NB4 (cell line): ENCODE results near the gene ELMOD1.
"Not testable (repeated sequence)": the region's sequence is repeated elsewhere in the genome, so short reads cannot be mapped to it uniquely, and the experiment has no call there.

Experiments
- DNase-seq: peaks from one replicate; pipeline ENCODE4 v3.0.0; 2010; ENCODE audit warnings: low read depth
- H3K4me3 ChIP-seq: one replicate; pipeline ENCODE4 v1.5.1; 2011; ENCODE audit warnings: mild to moderate bottlenecking, low read depth, low read length, moderate library complexity
- MYC ChIP-seq: IDR thresholded peaks from 2 replicates; pipeline ENCODE4 v1.6.1; 2011; ENCODE audit warnings: low read depth, low read length
- POLR2A ChIP-seq: IDR thresholded peaks from 2 replicates; pipeline ENCODE4 v1.6.1; 2011; ENCODE audit warnings: mild to moderate bottlenecking; ENCODE audit not compliant: insufficient read length; ENCODE audit errors: extremely low read depth
- TF ChIP-seq, protein P1 (sequence below): IDR thresholded peaks from 2 replicates; pipeline ENCODE4 v1.6.1; 2011; ENCODE audit warnings: low read depth, low read length
- TF ChIP-seq, protein P2 (sequence below): IDR thresholded peaks from one replicate; pipeline ENCODE4 v1.5.1; 2012; ENCODE audit warnings: low read depth, low read length

Gene ELMOD1

DNA sequence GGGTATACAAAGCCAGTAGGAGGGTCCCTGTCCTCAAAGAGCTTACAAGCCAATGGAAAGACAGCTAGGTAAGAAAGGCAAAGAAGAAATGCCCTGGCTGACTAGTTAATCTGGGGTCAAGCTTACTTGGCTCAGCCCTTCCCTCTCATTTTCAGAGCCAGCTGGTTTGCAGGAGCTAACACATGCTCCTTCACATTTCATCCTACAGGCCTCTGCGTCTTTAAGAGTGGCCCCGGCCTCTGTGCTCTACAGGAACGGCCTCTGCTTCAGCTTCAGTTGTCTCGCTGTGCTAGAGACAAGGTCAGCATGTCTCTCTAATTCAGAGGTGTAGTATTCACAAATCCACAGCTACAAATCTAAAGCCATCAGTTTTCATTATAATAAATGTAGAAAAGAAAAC lies 40.6 kb upstream of the ELMOD1 start:
- no peak overlapping the region for H3K4me3 ChIP-seq
- TF ChIP-seq, protein P1, sequence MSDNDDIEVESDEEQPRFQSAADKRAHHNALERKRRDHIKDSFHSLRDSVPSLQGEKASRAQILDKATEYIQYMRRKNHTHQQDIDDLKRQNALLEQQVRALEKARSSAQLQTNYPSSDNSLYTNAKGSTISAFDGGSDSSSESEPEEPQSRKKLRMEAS = no peak
- TF ChIP-seq MYC (no peak), POLR2A (no peak)
- TF ChIP-seq, protein P2, sequence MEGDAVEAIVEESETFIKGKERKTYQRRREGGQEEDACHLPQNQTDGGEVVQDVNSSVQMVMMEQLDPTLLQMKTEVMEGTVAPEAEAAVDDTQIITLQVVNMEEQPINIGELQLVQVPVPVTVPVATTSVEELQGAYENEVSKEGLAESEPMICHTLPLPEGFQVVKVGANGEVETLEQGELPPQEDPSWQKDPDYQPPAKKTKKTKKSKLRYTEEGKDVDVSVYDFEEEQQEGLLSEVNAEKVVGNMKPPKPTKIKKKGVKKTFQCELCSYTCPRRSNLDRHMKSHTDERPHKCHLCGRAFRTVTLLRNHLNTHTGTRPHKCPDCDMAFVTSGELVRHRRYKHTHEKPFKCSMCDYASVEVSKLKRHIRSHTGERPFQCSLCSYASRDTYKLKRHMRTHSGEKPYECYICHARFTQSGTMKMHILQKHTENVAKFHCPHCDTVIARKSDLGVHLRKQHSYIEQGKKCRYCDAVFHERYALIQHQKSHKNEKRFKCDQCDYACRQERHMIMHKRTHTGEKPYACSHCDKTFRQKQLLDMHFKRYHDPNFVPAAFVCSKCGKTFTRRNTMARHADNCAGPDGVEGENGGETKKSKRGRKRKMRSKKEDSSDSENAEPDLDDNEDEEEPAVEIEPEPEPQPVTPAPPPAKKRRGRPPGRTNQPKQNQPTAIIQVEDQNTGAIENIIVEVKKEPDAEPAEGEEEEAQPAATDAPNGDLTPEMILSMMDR = no peak
- no peak for DNase-seq

DNA sequence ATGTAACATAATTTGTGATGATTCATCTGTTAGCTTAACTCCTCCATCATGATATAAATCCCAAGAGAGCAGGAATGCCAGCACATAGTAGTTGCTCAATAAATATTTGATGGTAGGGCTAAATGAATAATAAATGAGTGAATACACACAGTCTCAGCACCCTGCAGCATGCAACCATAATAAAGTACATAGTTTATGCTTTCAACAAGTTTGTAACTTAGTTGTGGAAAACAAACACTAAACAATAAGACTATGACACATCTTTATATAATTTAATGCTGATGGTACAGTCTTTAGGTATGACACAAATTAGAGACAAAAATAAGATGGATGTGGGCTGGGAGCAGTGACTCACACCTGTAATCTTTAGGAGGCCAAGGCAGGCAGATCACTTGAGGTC lies 29.3 kb upstream of the ELMOD1 start:
- no peak overlapping the region for H3K4me3 ChIP-seq
- no peak for TF ChIP-seq POLR2A
- TF ChIP-seq MYC = no peak
- DNase-seq = no peak

DNA sequence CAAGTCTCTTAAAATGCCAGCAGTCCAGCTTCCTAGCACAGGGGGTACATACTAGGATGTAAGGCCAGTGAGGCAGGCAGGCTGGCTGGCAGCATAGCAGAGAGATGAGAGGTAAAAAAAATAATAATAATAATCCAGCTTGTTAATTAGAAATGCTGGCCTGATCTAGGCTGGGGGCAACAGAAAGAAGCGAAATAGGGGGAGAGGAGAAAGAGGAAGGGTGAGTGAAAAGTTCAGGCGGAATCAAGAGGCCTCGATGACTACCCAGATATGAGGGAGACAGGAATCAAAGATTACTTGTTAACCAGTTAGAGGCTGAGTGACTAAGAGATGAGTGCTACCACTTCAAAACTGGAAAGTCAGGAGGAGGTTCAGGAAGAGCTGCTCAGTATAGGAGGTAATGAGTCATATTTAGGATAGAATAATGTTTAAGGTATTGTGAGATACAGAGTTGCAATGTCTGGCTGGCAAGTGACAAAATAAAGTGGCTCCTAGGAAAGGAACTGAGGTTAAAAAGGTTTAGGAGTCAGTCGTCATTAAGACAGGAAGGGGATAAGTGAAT lies 28.2 kb upstream of the ELMOD1 start:
- DNase-seq = peak; percentile 12
- TF ChIP-seq POLR2A (no peak), MYC (no peak)
- TF ChIP-seq, protein P1 = no peak
- TF ChIP-seq, protein P2 = no peak
- no peak overlapping the region for H3K4me3 ChIP-seq

DNA sequence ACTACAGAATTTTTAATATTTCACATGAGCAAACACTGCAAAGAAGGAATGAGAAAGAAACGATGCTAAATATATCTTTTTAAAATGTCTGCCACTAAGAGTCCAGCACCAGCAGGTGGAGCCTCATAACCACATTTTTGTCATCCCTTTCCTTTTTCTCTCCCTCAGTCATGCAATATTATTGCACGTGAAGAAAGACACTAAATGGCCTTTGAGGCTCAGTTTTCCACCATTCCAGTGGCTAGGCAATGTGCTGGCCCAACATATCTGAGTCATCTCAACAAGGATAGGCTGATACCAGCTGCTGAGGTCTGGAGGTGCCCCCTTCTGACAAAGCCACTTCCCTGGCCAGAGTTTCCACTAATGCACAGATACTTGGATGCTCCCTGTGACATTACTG lies 27.2 kb upstream of the ELMOD1 start:
- H3K4me3 ChIP-seq = peak overlapping the region; percentile 91
- peak; percentile 72 for DNase-seq
- TF ChIP-seq MYC (no peak), POLR2A (no peak)
- TF ChIP-seq, protein P1 = peak; percentile 34; the same call in 1 of the 2 replicates
- TF ChIP-seq, protein P2 = peak; percentile 48

DNA sequence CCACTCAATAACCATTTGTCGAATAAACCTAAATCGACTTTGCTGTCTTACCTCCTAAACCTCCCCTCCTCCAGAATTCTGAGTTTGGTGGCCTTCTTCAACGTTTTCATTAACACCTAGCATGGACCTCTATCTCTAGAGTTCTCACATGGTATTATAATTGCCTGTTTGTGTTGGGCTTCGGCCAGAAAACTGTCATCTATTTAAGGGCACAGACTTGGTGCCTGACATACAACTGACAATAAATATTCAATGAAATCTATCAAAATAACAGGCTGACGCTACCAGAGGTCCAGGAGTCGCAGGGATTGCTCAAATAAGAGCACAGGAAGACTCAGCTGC lies 26.1 kb upstream of the ELMOD1 start:
- DNase-seq = no peak
- H3K4me3 ChIP-seq = peak overlapping the region; percentile 91
- TF ChIP-seq MYC = no peak
- no peak for TF ChIP-seq POLR2A
- TF ChIP-seq, protein P1 = no peak
- TF ChIP-seq, protein P2 = no peak

DNA sequence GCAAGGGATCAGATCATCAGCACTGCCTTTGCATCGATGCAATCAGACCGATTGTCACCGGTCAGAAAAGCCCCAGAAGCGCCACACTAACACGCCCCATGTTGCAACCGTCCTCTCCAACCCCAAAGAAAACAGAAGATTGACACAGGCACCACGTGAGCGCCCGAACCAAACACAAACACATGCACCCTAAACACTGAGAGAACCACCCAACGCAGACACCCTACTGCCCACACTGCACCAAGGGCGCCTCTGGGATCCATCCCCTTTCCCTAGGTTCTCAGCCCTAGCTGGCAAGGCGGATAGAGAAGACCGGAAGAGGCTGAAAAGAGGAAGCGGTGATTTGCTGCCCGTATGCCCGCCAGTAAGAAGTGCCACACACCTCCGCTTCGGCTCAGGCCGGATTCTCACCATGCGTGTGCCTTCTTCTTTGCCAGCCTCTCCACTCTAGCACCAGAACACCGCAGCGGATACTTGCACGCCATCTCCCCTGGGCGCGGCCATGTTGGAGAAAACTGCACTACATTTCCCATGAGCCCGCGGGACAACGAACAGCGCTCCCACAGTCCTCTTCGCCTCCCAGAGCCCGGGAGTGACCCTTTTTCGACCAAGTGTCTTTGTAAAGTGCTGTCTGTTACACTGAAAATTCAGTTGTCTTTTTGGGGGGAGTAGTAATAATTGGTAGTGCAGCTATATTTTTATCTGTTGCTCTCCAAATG lies 25.6 kb upstream of the ELMOD1 start, which contains the start of gene ALKBH8:
ALKBH8 (minus strand) TSS at position 517 of the 719 bp plus-strand sequence. CDS start 4,842 bp downstream, outside the sequence.
- TF ChIP-seq MYC (peak; percentile 80), POLR2A (no peak)
- TF ChIP-seq, protein P2 = no peak
- TF ChIP-seq, protein P1 = peak; percentile 91
- DNase-seq = peak; percentile 86
- H3K4me3 ChIP-seq = peak within 1 kb of the TSS; percentile 91

DNA sequence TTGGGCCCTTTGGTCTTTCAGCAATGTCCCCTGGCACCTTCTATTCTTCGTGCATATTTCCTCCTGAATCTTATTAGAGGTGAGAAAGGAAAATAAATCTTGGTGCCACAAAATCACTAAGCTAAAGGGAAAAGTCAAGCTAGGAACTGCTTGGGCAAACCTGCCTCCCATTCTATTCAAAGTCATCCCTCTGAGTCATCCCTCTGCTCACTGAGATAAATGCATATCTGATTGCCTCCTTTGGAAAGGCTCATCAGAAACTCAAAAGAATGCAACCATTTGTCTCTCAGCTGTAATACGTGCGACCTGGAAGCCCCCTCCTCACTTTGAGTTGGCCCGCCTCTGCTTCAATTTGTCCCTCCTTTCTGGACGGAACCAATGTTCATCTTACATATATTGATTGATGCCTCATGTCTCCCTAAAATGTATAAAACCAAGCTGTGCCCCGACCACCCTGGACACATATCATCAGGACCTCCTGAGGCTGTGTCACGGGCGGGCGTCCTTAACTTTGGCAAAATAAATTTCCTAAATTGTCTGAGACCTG lies 24.9 kb upstream of the ELMOD1 start:
- DNase-seq = not testable (repeated sequence)
- peak overlapping the region; percentile 91 for H3K4me3 ChIP-seq
